ACHN (cell line): Measurements from ENCODE around the gene MIER3.

ENCODE experiments used
- DNase-seq: peaks from one replicate; pipeline ENCODE4 v3.0.0-alpha.2; 2015
- in situ Hi-C: cut with HindIII; loops from 2 replicates; pipeline ENCODE4 v1.10.0; 2017; ENCODE audit warnings: low sequenced_read_pairs, low pct_ligation_motif_present, low pct_unique_long_range_greater_than_20kb

Gene MIER3

DNA sequence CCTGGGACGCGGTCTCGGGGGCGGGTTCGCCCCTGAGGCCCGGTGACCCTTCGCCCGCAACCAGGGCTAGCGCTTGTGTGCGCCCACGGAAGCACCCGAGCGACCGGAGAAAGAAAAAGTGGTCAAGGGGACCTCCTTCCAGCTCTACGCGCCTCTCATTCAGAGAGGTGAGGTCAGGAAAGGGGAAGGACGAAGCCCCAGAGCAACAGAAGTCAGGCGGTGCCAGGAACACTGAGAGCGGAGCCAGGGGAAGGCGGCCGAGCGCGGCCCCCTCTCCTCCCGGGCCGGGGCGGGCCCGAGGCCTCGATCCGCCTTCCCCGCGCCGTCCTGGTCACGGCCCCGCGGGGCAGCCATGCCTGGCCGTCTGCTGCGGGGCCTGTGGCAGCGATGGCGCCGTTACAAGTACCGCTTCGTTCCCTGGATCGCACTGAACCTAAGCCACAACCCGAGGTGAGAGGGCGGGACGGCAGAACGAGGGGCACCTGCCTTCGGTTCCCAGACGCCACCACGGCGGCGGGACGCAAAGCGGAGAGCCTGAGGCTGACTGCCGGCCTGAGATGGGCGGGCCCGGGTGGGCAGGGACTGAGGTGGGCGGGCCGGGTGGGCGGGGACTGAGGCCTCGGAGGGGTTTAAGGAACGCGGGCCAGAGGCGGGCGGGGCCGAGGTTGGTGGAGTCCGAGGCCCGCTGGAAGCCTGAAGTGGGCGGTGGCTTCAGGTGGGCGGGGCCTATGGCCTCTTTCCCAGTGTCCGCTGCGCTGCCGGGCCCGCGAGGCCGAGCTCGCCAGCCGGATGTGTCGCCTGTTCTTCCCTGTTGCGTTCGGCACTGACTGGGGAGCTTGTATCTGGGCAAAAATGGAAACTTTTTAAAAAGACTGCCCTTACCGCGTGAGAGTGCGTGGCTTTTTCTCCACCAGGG lies 42.4 kb downstream of the MIER3 start, which contains the start of gene SETD9:
SETD9 (plus strand) TSS at position 303 of the 916 bp plus-strand sequence; CDS start at position 353, 50 bp downstream.
- peak; percentile 95 for DNase-seq
- in situ Hi-C loops: no loop called here

DNA sequence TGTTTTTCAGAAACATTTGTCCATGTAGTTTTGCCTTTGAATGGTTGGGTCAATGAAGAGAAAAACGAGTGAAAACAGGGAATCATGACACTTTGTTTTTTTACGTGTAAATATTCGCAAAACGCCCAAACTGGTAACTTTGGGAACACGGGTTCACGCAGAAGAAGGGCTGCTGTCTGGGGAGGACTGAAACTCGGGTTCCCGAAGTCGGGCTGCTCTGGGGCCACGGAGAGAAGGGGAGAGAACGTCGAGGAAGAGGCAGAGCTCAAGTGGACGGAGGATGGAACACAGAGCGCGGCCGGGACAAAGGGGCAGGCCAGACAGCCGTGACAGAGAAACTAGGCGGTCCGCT lies 43.0 kb downstream of the MIER3 start:
- DNase-seq: no peak

DNA sequence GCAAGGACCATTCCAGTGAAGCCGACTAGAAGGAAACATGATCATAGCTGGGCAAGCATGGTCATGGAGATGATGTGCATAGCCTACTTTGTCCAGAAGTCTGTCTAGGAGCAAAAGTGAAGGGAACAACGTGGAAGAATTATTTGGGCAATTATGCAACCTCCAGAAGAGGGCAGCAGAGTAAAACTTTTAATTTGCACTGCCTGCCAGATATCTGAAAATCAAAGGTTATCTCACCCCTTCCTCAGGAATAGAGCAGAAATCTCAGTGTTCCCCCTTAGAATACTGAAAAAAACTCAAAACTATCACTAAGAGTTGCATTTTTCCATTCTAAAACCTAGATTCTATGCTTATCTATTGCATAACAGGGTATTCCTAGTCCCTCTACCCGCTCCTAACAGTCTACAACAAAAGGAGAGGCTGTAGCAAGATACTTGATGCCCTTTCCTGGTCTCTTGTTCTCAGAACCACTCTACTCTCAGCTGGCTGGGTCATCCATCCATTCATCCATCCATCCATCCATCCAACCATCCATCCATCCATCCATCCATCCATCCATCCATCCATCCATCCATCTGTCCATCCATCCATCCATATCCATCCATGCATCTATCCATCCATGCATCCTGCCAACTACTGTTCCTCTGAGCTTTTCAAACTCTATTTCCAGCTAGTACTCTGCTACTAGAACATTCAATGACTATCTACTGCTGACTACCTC lies 50.9 kb downstream of the MIER3 start:
- in situ Hi-C loops: no loop called here
- peak; percentile 48 for DNase-seq

More for the DNA sequence above, 43.0 kb downstream of the MIER3 start:
- in situ Hi-C loops: no loop called here

DNA sequence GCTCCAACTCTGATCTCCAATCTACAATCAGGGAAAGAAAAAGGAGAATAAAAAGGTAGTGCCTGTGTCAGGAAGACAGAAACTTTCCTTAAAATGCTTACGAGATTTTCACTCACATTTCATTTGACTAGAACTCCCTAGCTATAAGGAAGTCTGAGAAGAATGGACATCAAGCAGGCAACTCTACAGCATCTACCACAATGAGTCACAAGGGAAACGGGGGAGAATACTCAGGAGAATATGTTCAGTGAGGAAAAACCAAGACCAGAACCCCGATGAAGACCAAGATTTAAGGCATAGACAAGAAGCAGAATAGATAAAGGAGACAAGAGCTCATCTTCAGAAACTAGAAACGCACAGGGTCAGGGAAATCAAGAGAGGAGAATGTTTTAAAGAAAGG lies 51.5 kb downstream of the MIER3 start:
- in situ Hi-C loops: no loop called here
- DNase-seq: peak; percentile 10

DNA sequence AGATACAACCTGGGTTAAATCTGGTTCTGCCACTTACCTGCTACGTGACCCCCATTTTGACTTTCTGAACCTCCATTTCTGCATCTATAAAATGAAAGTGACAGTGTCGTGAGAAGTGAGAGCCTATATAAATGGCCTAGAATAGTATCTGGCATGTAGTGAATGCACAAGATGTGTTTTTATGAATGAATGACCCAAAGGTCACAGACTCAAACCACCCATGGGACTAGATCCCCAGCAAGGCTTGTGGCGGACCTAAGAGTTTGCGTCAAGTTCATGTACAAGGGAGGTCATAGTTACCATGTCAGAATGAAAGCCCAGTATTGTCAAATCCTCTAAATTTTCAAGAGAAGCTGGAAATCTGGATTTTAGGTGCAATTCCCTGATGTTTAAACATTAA lies 53.7 kb downstream of the MIER3 start:
- no peak for DNase-seq
- in situ Hi-C loops: no loop called here

DNA sequence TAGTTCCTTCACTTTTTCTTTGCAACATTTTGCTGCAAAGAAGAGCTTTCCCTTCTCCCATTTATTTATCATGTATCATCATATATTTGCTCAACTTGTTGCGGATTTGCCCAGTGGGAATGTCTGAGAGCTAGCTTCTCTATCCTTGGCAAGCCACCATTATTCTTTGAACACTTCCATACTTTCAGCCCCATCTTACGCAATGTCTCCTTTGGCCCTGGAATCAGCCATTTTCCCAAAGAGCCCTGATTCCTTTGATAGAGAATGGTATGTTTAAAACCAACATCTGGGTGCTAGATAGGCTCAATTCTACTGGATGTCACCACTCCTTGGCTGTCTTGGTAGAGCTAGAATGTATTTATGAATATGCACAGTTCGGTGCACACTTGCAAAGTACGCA lies 55.2 kb downstream of the MIER3 start:
- no peak for DNase-seq
- in situ Hi-C loops: no loop called here

DNA sequence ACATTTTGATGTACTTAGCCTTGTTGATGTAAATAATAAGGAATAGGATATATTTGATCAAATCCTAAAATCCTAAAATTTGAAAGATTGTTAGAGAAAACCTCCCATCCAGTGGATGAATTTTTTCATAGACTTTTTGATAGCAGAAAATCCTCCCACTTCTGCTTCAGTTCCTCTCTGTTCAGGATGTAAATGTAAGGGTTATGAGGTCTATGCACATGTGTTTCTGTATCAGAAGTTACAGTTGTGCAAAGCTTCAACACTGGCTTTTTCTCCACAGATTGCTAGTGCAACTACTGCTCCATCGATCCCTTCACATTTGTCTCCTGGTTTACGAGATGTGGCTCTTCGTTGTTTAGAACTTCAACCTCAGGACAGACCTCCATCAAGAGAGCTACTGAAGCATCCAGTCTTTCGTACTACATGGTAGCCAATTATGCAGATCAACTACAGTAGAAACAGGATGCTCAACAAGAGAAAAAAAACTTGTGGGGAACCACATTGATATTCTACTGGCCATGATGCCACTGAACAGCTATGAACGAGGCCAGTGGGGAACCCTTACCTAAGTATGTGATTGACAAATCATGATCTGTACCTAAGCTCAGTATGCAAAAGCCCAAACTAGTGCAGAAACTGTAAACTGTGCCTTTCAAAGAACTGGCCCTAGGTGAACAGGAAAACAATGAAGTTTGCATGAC lies 58.5 kb downstream of the MIER3 start:
- no peak for DNase-seq
- in situ Hi-C loops: no loop called here

DNA sequence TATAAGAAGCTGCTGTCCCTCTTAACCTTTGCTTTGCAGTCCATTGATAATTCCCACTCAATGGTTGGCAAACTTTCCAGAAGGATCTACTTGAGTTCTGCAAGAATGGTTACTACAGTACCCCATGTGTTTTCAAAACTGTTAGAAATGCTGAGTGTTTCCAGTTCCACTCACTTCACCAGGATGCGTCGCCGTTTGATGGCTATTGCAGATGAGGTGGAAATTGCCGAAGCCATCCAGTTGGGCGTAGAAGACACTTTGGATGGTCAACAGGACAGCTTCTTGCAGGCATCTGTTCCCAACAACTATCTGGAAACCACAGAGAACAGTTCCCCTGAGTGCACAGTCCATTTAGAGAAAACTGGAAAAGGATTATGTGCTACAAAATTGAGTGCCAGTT lies 70.4 kb downstream of the MIER3 start:
- DNase-seq: no peak
- in situ Hi-C loops: no loop called here

DNA sequence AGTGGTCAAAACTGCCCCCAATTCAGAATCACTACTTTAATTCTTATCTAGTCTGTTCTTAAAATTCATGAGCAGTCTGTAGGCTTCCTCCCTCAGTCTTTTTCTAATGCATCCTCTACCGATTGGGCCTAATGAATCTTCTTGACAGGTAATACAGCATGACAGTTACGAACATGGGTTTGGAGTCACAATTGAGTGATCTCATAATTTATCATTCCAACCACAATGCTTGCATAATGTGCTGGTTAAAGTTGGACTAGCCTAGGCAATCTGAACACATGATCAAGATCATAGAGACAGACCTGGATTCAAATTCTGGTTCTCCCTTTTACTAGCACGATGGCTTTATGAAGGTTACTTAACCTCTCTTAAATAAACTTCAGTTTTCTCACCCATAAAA lies 75.6 kb downstream of the MIER3 start:
- DNase-seq: no peak
- in situ Hi-C loops: no loop called here

DNA sequence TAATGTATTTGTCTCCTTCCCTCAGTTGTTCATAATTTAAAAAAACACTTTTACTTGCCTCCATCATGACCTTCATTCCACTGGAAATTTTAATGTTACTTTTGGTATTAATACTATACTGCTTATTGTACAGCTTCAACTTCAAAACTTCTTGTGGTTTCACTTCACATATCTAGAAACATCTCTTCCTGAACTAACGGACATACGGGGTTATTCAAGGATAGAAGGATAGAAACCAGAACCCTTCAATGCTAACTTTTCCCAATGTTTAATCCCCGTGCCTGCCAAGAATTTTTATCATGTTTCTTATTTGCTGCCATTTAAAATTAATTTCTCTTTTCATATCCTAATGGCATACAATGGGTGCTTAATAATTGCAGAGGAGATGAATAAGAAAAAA lies 78.9 kb downstream of the MIER3 start:
- in situ Hi-C loops: no loop called here
- no peak for DNase-seq

DNA sequence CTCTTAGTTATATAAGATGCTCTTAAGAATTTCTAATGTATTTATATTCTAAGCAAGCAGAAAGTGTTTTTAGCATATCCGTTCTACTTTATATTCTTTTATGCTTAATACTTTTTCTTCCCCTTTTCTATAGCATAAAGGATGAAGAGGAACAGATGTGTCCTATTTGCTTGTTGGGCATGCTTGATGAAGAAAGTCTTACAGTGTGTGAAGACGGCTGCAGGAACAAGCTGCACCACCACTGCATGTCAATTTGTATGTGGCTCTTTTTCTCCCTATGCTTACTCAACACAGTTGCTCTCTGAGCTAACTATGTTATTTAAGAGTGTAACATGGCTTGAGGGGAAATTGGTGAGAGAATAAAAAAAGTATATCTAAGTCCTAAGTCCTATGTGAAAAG lies 80.1 kb downstream of the MIER3 start:
- DNase-seq: no peak
- in situ Hi-C loops: no loop called here
